Measurements from ENCODE around the gene MIDN. TPM values are rescaled to one million over a fixed set of nuclear protein-coding genes. Genes with fewer than 3 reads are reported as not detected.

MIDN gene
- total and polyA plus RNA-seq, 2 donors (not counting 1 experiment from before 2014, with no cell fraction given) = 12.0 to 18.8 TPM

GRCh38 chr19:1252221-1252820 lies 3.9 kb downstream of the MIDN start:
- peak; percentile 96 to 98 for DNase-seq (ENCODE audit: low read depth in 2 of 2)
- Histone ChIP-seq H2AFZ (ENCODE audit: low read length) (no peak overlapping the region), H4K20me1 (ENCODE audit: control insufficient read depth, extremely low read depth, insufficient read depth, low read length) (no peaks in the 10 kb centered on the region), H3K36me3 (ENCODE audit: control insufficient read depth, insufficient read depth, low read length) (peaks cover 43% of the 10 kb centered on the region), H3K4me2 (ENCODE audit: extremely low read depth, insufficient read depth, low read length) (peak overlapping the region; percentile 59), H3K79me2 (ENCODE audit: control insufficient read depth, insufficient read depth, low read length) (peaks cover 71% of the 10 kb centered on the region), H3K4me1 (ENCODE audit: control insufficient read depth, extremely low read depth, insufficient read depth, low read length) (peaks cover 29% of the 10 kb centered on the region), H3K27ac (ENCODE audit: insufficient read depth, low read length) (peak overlapping the region; percentile 97), H3K9me3 (ENCODE audit: control insufficient read depth, insufficient read depth, low read depth, low read length) (no peaks in the 10 kb centered on the region), H3K9ac (ENCODE audit: insufficient read depth, low read length) (peak overlapping the region; percentile 88), H3K4me3 (replicated peaks in 1 of 4; ENCODE audit: control extremely low read depth in 1 of 4, insufficient read depth in 1 of 4, low read depth in 3 of 4, low read length in 4 of 4) (peak overlapping the region; percentile 64 to 95 (median 86)), H3K27me3 (ENCODE audit: control insufficient read depth, insufficient read depth, low read length) (no peaks in the 10 kb centered on the region)
- TF ChIP-seq CTCF (conservative IDR thresholded peaks at IDR 0.05 in 1 of 2, IDR thresholded peaks at IDR 0.05 in 1 of 2; ENCODE audit: low read depth in 1 of 2, low read length in 2 of 2) (no peak), EZH2 (IDR thresholded peaks at IDR 0.05; ENCODE audit: low read length, missing control alignments) (no peak)

GRCh38 chr19:1252821-1253513 lies 4.6 kb downstream of the MIDN start:
- Histone ChIP-seq H2AFZ (ENCODE audit: low read length) (no peak overlapping the region), H3K27ac (ENCODE audit: insufficient read depth, low read length) (peak overlapping the region; percentile 97), H4K20me1 (ENCODE audit: control insufficient read depth, extremely low read depth, insufficient read depth, low read length) (no peaks in the 10 kb centered on the region), H3K9ac (ENCODE audit: insufficient read depth, low read length) (peak overlapping the region; percentile 88), H3K79me2 (ENCODE audit: control insufficient read depth, insufficient read depth, low read length) (peaks cover 71% of the 10 kb centered on the region), H3K4me2 (ENCODE audit: extremely low read depth, insufficient read depth, low read length) (peak overlapping the region; percentile 82), H3K4me1 (ENCODE audit: control insufficient read depth, extremely low read depth, insufficient read depth, low read length) (peaks cover 25% of the 10 kb centered on the region), H3K4me3 (replicated peaks in 1 of 4; ENCODE audit: control extremely low read depth in 1 of 4, insufficient read depth in 1 of 4, low read depth in 3 of 4, low read length in 4 of 4) (peak overlapping the region; percentile 64 to 95 (median 86)), H3K9me3 (ENCODE audit: control insufficient read depth, insufficient read depth, low read depth, low read length) (no peaks in the 10 kb centered on the region), H3K36me3 (ENCODE audit: control insufficient read depth, insufficient read depth, low read length) (peaks cover 46% of the 10 kb centered on the region), H3K27me3 (ENCODE audit: control insufficient read depth, insufficient read depth, low read length) (no peaks in the 10 kb centered on the region)
- DNase-seq (ENCODE audit: low read depth in 2 of 2) = peak; percentile 98 to 99
- TF ChIP-seq CTCF (conservative IDR thresholded peaks at IDR 0.05 in 1 of 2, IDR thresholded peaks at IDR 0.05 in 1 of 2; ENCODE audit: low read depth in 1 of 2, low read length in 2 of 2) = peak in 1 of 2 donors; percentile 10
- TF ChIP-seq EZH2 (IDR thresholded peaks at IDR 0.05; ENCODE audit: low read length, missing control alignments) = no peak

- Histone ChIP-seq H3K9me3 (ENCODE audit: control insufficient read depth, insufficient read depth, low read depth, low read length) (no peaks in the 10 kb centered on the region), H3K4me2 (ENCODE audit: extremely low read depth, insufficient read depth, low read length) (peak overlapping the region; percentile 82), H4K20me1 (ENCODE audit: control insufficient read depth, extremely low read depth, insufficient read depth, low read length) (no peaks in the 10 kb centered on the region), H3K79me2 (ENCODE audit: control insufficient read depth, insufficient read depth, low read length) (peaks cover 73% of the 10 kb centered on the region), H3K4me3 (replicated peaks in 1 of 4; ENCODE audit: control extremely low read depth in 1 of 4, insufficient read depth in 1 of 4, low read depth in 3 of 4, low read length in 4 of 4) (peak overlapping the region; percentile 31 to 95 (median 54)), H3K27ac (ENCODE audit: insufficient read depth, low read length) (peak overlapping the region; percentile 97), H3K9ac (ENCODE audit: insufficient read depth, low read length) (peak overlapping the region; percentile 88), H2AFZ (ENCODE audit: low read length) (no peak overlapping the region), H3K27me3 (ENCODE audit: control insufficient read depth, insufficient read depth, low read length) (no peaks in the 10 kb centered on the region), H3K4me1 (ENCODE audit: control insufficient read depth, extremely low read depth, insufficient read depth, low read length) (peaks cover 29% of the 10 kb centered on the region), H3K36me3 (ENCODE audit: control insufficient read depth, insufficient read depth, low read length) (peaks cover 51% of the 10 kb centered on the region)
- no peak for TF ChIP-seq CTCF (conservative IDR thresholded peaks at IDR 0.05 in 1 of 2, IDR thresholded peaks at IDR 0.05 in 1 of 2; ENCODE audit: low read depth in 1 of 2, low read length in 2 of 2)
- TF ChIP-seq EZH2 (IDR thresholded peaks at IDR 0.05; ENCODE audit: low read length, missing control alignments) = no peak
- peak in 1 of 2 donors; percentile 86 for DNase-seq (ENCODE audit: low read depth in 2 of 2)
Observed at GRCh38 chr19:1253514-1254080, 5.2 kb downstream of the MIDN start.
